BE2C (cell line): ENCODE results near the gene SP5.

Source experiments
- DNase-seq: peaks from one replicate; pipeline ENCODE4 v3.0.0-alpha.2; 2020
- H3K27me3 ChIP-seq: fragments of 250-450 bp; sonication (Bioruptor Pico); 2 replicates; pipeline ENCODE4 v1.5.1; 2020; ENCODE audit warnings: mild to moderate bottlenecking
- H3K36me3 ChIP-seq: fragments of 250-450 bp; sonication (Bioruptor Pico); 2 replicates; pipeline ENCODE4 v1.5.1; 2020; ENCODE audit warnings: mild to moderate bottlenecking
- H3K4me1 ChIP-seq: fragments of 250-450 bp; sonication (Bioruptor Pico); 2 replicates; pipeline ENCODE4 v1.5.1; 2020
- H3K4me3 ChIP-seq: 2 replicates; pipeline ENCODE4 v1.5.1; 2011; ENCODE audit warnings: low read depth, low read length
- H3K9me3 ChIP-seq: fragments of 250-450 bp; sonication (Bioruptor Pico); 2 replicates; pipeline ENCODE4 v1.5.1; 2020
- TF ChIP-seq, protein P1 (sequence below): IDR thresholded peaks from 2 replicates; pipeline ENCODE4 v1.5.1; 2012; ENCODE audit warnings: mild to moderate bottlenecking, low read depth, low read length

Gene SP5

GRCh38 chr2:170717599-170717963 lies 2.4 kb downstream of the SP5 start:
- Histone ChIP-seq H3K27me3 (peaks cover 66% of the 10 kb centered on the region), H3K4me3 (no peak overlapping the region), H3K36me3 (no peaks in the 10 kb centered on the region), H3K4me1 (no peaks in the 10 kb centered on the region), H3K9me3 (no peaks in the 10 kb centered on the region)
- TF ChIP-seq, protein P1, sequence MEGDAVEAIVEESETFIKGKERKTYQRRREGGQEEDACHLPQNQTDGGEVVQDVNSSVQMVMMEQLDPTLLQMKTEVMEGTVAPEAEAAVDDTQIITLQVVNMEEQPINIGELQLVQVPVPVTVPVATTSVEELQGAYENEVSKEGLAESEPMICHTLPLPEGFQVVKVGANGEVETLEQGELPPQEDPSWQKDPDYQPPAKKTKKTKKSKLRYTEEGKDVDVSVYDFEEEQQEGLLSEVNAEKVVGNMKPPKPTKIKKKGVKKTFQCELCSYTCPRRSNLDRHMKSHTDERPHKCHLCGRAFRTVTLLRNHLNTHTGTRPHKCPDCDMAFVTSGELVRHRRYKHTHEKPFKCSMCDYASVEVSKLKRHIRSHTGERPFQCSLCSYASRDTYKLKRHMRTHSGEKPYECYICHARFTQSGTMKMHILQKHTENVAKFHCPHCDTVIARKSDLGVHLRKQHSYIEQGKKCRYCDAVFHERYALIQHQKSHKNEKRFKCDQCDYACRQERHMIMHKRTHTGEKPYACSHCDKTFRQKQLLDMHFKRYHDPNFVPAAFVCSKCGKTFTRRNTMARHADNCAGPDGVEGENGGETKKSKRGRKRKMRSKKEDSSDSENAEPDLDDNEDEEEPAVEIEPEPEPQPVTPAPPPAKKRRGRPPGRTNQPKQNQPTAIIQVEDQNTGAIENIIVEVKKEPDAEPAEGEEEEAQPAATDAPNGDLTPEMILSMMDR: no peak
- no peak for DNase-seq

DNA sequence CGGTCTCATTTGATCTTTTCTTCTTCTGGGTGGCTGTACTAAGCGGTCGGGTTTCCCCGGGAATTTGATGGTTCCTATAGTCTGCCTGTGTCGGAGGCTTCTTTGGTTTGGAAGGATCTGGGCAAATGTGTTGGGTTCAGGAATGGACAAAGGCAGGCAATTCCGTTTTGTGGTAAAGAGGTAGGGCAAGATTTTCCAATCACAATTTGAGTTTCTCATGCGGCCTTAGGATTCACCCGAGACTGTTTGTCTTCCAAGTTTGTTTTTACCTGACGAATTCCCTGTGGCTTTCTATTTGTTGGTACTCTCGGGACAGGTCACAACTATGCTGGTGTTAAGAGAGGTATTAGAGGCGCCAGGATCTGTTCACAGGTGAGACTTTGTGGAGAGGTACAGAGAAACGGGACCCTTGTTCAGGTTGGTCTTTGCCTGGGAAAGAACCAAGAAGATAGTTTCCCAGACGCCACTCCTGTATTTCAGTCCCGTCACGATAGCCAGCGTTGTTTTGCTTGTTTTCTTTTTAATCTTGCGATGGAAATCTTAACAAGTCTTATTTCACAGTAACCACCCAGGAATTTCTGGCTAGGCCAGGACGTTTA lies 3.0 kb downstream of the SP5 start:
- Histone ChIP-seq H3K36me3 (no peaks in the 10 kb centered on the region), H3K4me1 (no peaks in the 10 kb centered on the region), H3K4me3 (no peak overlapping the region), H3K27me3 (peaks cover 61% of the 10 kb centered on the region), H3K9me3 (no peaks in the 10 kb centered on the region)
- DNase-seq: no peak
- TF ChIP-seq, protein P1: no peak

GRCh38 chr2:170719810-170720209 lies 4.7 kb downstream of the SP5 start:
- Histone ChIP-seq H3K4me1 (no peaks in the 10 kb centered on the region), H3K9me3 (no peaks in the 10 kb centered on the region), H3K27me3 (peaks cover 43% of the 10 kb centered on the region), H3K4me3 (no peak overlapping the region), H3K36me3 (no peaks in the 10 kb centered on the region)
- no peak for DNase-seq
- TF ChIP-seq, protein P1: no peak

GRCh38 chr2:170721678-170722077 lies 6.5 kb downstream of the SP5 start:
- no peak for DNase-seq
- Histone ChIP-seq H3K36me3 (no peaks in the 10 kb centered on the region), H3K27me3 (peaks cover 26% of the 10 kb centered on the region), H3K4me1 (no peaks in the 10 kb centered on the region), H3K4me3 (no peak overlapping the region), H3K9me3 (no peaks in the 10 kb centered on the region)
- TF ChIP-seq, protein P1: no peak

DNA sequence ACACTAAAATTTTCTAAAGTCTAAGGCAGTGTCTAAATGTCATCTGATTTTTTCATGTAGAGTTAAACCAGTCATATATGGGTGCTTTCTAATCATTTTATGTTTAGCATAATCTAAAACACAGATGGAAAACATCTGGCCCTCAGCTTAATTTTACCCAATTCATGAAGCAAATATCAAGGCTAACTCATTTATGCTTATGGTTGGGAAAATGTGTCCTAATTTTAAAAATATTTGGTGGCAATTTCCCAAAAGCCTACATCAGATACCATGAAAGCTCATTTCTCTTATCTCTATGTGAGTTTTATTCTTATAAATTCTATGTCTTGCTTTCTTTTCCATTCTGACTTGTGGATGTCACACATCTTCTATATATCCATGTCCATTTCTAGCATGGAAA lies 7.2 kb downstream of the SP5 start:
- no peaks in the 10 kb centered on the region for H3K9me3 ChIP-seq
- TF ChIP-seq, protein P1: no peak
- peaks cover 20% of the 10 kb centered on the region for H3K27me3 ChIP-seq
- DNase-seq: no peak
- H3K4me3 ChIP-seq: no peak overlapping the region
- no peaks in the 10 kb centered on the region for H3K36me3 ChIP-seq
- no peaks in the 10 kb centered on the region for H3K4me1 ChIP-seq

DNA sequence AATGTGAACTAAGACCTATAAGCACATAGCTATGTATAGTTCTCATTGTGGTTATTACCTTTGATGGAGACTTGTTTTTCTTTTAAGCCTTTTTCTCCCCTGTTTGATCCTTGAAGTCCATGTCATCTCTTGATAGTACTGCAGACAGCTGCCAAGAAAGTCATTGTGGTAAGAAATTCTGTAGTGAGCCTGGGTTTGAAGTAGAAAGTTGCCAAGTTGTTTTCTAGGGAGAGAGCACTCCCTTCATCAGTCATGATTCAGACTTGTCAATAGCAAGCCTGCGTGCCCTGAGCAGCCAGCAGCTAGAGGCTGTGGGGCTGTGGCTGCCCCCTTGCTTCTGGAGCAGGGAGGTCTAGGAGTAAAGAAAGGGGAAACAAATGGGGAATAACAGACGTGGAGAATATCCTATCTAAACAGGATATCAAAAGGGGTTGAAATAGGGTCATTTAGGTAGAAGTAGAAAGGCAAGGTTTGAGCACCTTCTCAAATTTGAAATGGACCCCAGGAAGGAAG lies 8.4 kb downstream of the SP5 start:
- H3K27me3 ChIP-seq: peaks cover 9% of the 10 kb centered on the region
- DNase-seq: no peak
- H3K9me3 ChIP-seq: no peaks in the 10 kb centered on the region
- H3K4me1 ChIP-seq: no peaks in the 10 kb centered on the region
- H3K36me3 ChIP-seq: no peaks in the 10 kb centered on the region
- H3K4me3 ChIP-seq: no peak overlapping the region
- TF ChIP-seq, protein P1: no peak
